ENCODE measurements around the gene DNAJC5. TPM values are rescaled to one million over a fixed set of nuclear protein-coding genes. Genes with fewer than 3 reads are reported as not detected.

The DNAJC5 gene
- total and polyA plus RNA-seq, 9 of the 15 experiments (the other 6 are each of a cell fraction or from before 2014, with no cell fraction given), result 0.95 to 42.8 (median 23.4) TPM

GRCh38 chr20:63894358-63895201 lies at the start of gene DNAJC5 (continued):
- no peak for TF ChIP-seq TFE3 (CRISPR knock-in tag; IDR thresholded peaks at IDR 0.05)
- no peak for TF ChIP-seq BCLAF1 (IDR thresholded peaks at IDR 0.05; ENCODE audit: borderline replicate concordance in 1 of 2, control insufficient read depth in 1 of 2, low read depth in 2 of 2, low read length in 1 of 2)
- no peak for TF ChIP-seq TRIM24 (IDR thresholded peaks at IDR 0.05)
- no peak for TF ChIP-seq TCF3 (CRISPR knock-in tag; IDR thresholded peaks at IDR 0.05)
- TF ChIP-seq, protein P1, sequence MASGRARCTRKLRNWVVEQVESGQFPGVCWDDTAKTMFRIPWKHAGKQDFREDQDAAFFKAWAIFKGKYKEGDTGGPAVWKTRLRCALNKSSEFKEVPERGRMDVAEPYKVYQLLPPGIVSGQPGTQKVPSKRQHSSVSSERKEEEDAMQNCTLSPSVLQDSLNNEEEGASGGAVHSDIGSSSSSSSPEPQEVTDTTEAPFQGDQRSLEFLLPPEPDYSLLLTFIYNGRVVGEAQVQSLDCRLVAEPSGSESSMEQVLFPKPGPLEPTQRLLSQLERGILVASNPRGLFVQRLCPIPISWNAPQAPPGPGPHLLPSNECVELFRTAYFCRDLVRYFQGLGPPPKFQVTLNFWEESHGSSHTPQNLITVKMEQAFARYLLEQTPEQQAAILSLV (tag; IDR thresholded peaks at IDR 0.05), result no peak
- no peak for TF ChIP-seq ZBTB26 (CRISPR knock-in tag; IDR thresholded peaks at IDR 0.05)
- TF ChIP-seq TGIF2 (CRISPR knock-in tag; IDR thresholded peaks at IDR 0.05), result no peak
- TF ChIP-seq PHB (CRISPR knock-in tag; IDR thresholded peaks at IDR 0.05), result no peak
- TF ChIP-seq SIRT6 (IDR thresholded peaks at IDR 0.05; ENCODE audit: low read depth, low read length), result no peak
- TF ChIP-seq KDM1A (IDR thresholded peaks at IDR 0.05), result no peak
- no peak for TF ChIP-seq ZFP1 (CRISPR knock-in tag; IDR thresholded peaks at IDR 0.05)
- TF ChIP-seq RHOXF2B (CRISPR knock-in tag; conservative IDR thresholded peaks at IDR 0.05), result no peak
- peak in 1 of 2 experiments; percentile 46; a peak in 1 of 4 replicates for TF ChIP-seq SRF (CRISPR knock-in tag; IDR thresholded peaks at IDR 0.05)
- TF ChIP-seq HMG20A (CRISPR knock-in tag; conservative IDR thresholded peaks at IDR 0.05), result no peak
- no peak for TF ChIP-seq KHSRP (IDR thresholded peaks at IDR 0.05)
- no peak for TF ChIP-seq JUN (IDR thresholded peaks at IDR 0.05; ENCODE audit: borderline replicate concordance, low read depth, low read length)
- no peak for TF ChIP-seq JUN (CRISPR knock-in tag; IDR thresholded peaks at IDR 0.05; ENCODE audit: borderline replicate concordance)
- TF ChIP-seq RBM15 (IDR thresholded peaks at IDR 0.05; ENCODE audit: insufficient read depth, low read length), result no peak
- peak; percentile 95 for TF ChIP-seq ZBTB2 (IDR thresholded peaks at IDR 0.05)
- TF ChIP-seq KDM4B (IDR thresholded peaks at IDR 0.05; ENCODE audit: borderline replicate concordance in 2 of 2, low read depth in 1 of 2), result no peak
